Measurements from ENCODE around the gene ABCA1. TPM values are rescaled to one million over a fixed set of nuclear protein-coding genes. Genes with fewer than 3 reads are reported as not detected.

The ABCA1 gene
- polyA plus RNA-seq, 1 experiment, result 29.6 TPM

GRCh38 chr9:104836235-104836634 lies 91.7 kb downstream of the ABCA1 start:
- Histone ChIP-seq H3K9me3 (ENCODE audit: control insufficient read depth, insufficient read depth, low read length) (no peaks in the 10 kb centered on the region), H3K4me3 (ENCODE audit: low read depth, low read length) (no peak overlapping the region), H3K27me3 (ENCODE audit: control insufficient read depth, insufficient read depth, low read length) (no peaks in the 10 kb centered on the region), H3K27ac (ENCODE audit: low read depth, low read length) (no peak overlapping the region)
- CTCF ChIA-PET, result no interaction called here
- POLR2A ChIA-PET, result no interaction called here
- TF ChIP-seq, protein P1, sequence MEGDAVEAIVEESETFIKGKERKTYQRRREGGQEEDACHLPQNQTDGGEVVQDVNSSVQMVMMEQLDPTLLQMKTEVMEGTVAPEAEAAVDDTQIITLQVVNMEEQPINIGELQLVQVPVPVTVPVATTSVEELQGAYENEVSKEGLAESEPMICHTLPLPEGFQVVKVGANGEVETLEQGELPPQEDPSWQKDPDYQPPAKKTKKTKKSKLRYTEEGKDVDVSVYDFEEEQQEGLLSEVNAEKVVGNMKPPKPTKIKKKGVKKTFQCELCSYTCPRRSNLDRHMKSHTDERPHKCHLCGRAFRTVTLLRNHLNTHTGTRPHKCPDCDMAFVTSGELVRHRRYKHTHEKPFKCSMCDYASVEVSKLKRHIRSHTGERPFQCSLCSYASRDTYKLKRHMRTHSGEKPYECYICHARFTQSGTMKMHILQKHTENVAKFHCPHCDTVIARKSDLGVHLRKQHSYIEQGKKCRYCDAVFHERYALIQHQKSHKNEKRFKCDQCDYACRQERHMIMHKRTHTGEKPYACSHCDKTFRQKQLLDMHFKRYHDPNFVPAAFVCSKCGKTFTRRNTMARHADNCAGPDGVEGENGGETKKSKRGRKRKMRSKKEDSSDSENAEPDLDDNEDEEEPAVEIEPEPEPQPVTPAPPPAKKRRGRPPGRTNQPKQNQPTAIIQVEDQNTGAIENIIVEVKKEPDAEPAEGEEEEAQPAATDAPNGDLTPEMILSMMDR (IDR thresholded peaks at IDR 0.05; ENCODE audit: low read depth, low read length), result no peak
- no peak for DNase-seq (ENCODE audit: low read depth, low spot score)

- DNase-seq (ENCODE audit: low read depth, low spot score), result no peak
- ChIA-PET POLR2A (no interaction called here), CTCF (no interaction called here)
- H3K27me3 ChIP-seq (ENCODE audit: control insufficient read depth, insufficient read depth, low read length), result no peaks in the 10 kb centered on the region
- H3K9me3 ChIP-seq (ENCODE audit: control insufficient read depth, insufficient read depth, low read length), result no peaks in the 10 kb centered on the region
- no peak overlapping the region for H3K4me3 ChIP-seq (ENCODE audit: low read depth, low read length)
- H3K27ac ChIP-seq (ENCODE audit: low read depth, low read length), result no peak overlapping the region
- TF ChIP-seq, protein P1 (IDR thresholded peaks at IDR 0.05; ENCODE audit: low read depth, low read length), result no peak
Observed at GRCh38 chr9:104835161-104835560, 92.8 kb downstream of the ABCA1 start.

- CTCF ChIA-PET, result no interaction called here
- Histone ChIP-seq H3K9me3 (ENCODE audit: control insufficient read depth, insufficient read depth, low read length) (no peaks in the 10 kb centered on the region), H3K4me3 (ENCODE audit: low read depth, low read length) (no peak overlapping the region), H3K27ac (ENCODE audit: low read depth, low read length) (no peak overlapping the region), H3K27me3 (ENCODE audit: control insufficient read depth, insufficient read depth, low read length) (no peaks in the 10 kb centered on the region)
- no peak for DNase-seq (ENCODE audit: low read depth, low spot score)
- POLR2A ChIA-PET, result interaction anchor here (1.2 kb wide), 1 partner anchor 9 kb away, joined by 3 read pairs; no protein-coding TSS in a partner anchor
- TF ChIP-seq, protein P1 (IDR thresholded peaks at IDR 0.05; ENCODE audit: low read depth, low read length), result no peak
Observed at GRCh38 chr9:104833696-104834095, 94.3 kb downstream of the ABCA1 start.

GRCh38 chr9:104831681-104832080 lies 96.3 kb downstream of the ABCA1 start:
- H3K9me3 ChIP-seq (ENCODE audit: control insufficient read depth, insufficient read depth, low read length), result no peaks in the 10 kb centered on the region
- TF ChIP-seq, protein P1 (IDR thresholded peaks at IDR 0.05; ENCODE audit: low read depth, low read length), result 0 out of 2 replicates have a peak, but pooled peaks have one; percentile 9
- H3K27ac ChIP-seq (ENCODE audit: low read depth, low read length), result no peak overlapping the region
- ChIA-PET POLR2A (no interaction called here), CTCF (interaction anchor here (0.6 kb wide), 1 partner anchor 618 kb away, joined by 3 read pairs; no protein-coding TSS in a partner anchor)
- no peaks in the 10 kb centered on the region for H3K27me3 ChIP-seq (ENCODE audit: control insufficient read depth, insufficient read depth, low read length)
- DNase-seq (ENCODE audit: low read depth, low spot score), result no peak
- H3K4me3 ChIP-seq (ENCODE audit: low read depth, low read length), result no peak overlapping the region

GRCh38 chr9:104826911-104827310 lies 101.0 kb downstream of the ABCA1 start:
- no peak overlapping the region for H3K4me3 ChIP-seq (ENCODE audit: low read depth, low read length)
- ChIA-PET CTCF (interaction anchor here (0.5 to 0.6 kb wide), 2 partner anchors 65 to 769 kb away, joined by 3 to 4 read pairs; no protein-coding TSS in a partner anchor), POLR2A (no interaction called here)
- H3K27ac ChIP-seq (ENCODE audit: low read depth, low read length), result no peak overlapping the region
- H3K9me3 ChIP-seq (ENCODE audit: control insufficient read depth, insufficient read depth, low read length), result no peaks in the 10 kb centered on the region
- no peak for DNase-seq (ENCODE audit: low read depth, low spot score)
- TF ChIP-seq, protein P1 (IDR thresholded peaks at IDR 0.05; ENCODE audit: low read depth, low read length), result no peak
- no peaks in the 10 kb centered on the region for H3K27me3 ChIP-seq (ENCODE audit: control insufficient read depth, insufficient read depth, low read length)
